GM19239 (cell line): Measurements from ENCODE around the gene POLR2J2.
A peak's percentile ranks its signal among the peaks of the same experiment; 100 is the strongest.
"Not testable (repeated sequence)": the region's sequence is repeated elsewhere in the genome, so short reads cannot be mapped to it uniquely, and the experiment has no call there.

Experiments used
- DNase-seq: peaks from one replicate; pipeline ENCODE4 v3.0.0; 2011; ENCODE audit warnings: low spot score; ENCODE audit not compliant: insufficient read length
- FAIRE-seq: peaks from 2 replicates; lab custom pipeline; 2011; peaks lifted over from hg19 to GRCh38; lab: Jason Lieb, UNC

The POLR2J2 gene

GRCh38 chr7:102671166-102671955 lies at the start of gene POLR2J2:
Gene POLR2J2 (minus strand): TSS chr7:102671663. CDS start chr7:102671601, 62 bp downstream.
- not testable (repeated sequence) for FAIRE-seq, DNase-seq

- FAIRE-seq, DNase-seq: not testable (repeated sequence)
Measured at GRCh38 chr7:102718491-102718890, 47.0 kb upstream of the POLR2J2 start.

DNA sequence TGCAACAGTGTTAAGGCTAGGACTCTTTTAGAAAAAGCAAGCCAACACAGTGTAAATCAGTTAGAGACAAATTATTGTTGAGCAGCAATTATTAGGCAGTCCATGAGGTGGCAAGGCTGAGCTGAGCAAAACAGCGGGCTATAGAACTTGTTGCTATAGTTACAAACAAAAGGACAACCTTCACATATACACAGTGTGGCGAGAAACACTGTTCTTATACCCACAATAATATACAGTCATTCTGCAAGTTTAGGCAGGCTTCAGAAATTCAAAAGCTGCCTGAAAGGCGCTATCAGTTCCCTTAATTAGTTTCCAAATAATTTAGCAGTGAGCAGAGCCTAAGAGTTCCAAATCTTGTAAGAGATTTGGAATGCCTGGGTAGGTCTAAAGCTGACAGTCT lies 44.3 kb upstream of the POLR2J2 start:
- DNase-seq, FAIRE-seq: not testable (repeated sequence)

- peak; percentile 74 for FAIRE-seq
- DNase-seq, result not testable (repeated sequence)
Measured at GRCh38 chr7:102714774-102715522, 43.5 kb upstream of the POLR2J2 start.

DNA sequence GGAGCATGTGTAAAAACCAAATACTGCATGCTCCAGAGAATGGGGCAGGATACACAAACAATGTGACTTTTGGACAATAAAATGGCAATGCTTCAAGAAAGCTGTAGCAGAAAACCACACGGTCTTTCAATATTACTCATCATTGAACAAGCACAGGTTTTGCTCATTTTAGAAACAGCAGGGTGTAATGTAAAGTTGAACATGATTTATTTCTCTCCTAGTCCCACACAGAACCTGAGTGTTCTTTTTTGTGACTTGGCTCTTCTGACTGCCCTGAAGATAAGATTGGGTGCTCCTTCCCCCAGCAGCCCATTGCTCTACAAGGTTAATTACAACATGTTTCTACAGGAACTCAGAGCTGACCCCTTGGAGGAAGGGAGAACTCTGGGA lies 42.2 kb upstream of the POLR2J2 start:
- not testable (repeated sequence) for DNase-seq
- peak; percentile 100 for FAIRE-seq

- not testable (repeated sequence) for DNase-seq
- FAIRE-seq, result peak; percentile 48
Measured at GRCh38 chr7:102713011-102713690, 41.7 kb upstream of the POLR2J2 start.

DNA sequence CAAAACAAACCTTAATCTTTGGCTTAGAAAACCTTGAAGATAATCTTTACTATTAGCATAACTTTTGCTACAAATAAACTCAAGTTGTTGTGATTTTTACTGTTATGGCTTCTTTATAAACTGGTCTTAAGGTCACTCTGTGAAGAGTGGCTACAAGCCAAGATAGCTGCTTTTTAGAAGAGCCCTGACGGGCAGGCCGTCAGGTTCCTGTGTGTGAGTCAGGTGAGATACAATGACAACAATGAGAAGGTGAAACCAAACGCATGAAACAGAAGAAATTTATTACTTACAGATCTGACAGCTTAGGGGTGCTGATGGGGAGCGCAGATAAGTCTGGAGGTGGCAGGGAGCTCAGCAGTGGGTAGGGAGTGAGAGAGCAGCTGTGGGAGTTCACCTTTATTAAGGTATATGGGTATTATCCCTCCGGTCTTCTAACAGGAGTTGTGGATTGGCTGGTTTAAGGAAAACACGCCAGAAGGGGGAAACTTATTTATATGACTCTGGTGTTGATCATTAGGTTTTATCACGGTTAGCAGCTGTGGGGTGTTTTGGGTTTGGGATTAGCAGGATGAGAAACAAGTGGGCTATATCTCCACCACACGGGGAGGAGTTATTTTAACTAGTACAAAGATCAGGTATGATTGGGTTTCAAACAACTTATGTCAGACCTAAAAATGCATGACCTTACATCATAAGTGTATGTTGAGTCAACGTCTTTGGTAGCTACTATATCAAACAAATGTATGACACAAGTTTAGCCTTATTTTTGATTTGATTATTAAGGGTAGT lies 27.7 kb upstream of the POLR2J2 start:
- FAIRE-seq, DNase-seq: not testable (repeated sequence)

DNA sequence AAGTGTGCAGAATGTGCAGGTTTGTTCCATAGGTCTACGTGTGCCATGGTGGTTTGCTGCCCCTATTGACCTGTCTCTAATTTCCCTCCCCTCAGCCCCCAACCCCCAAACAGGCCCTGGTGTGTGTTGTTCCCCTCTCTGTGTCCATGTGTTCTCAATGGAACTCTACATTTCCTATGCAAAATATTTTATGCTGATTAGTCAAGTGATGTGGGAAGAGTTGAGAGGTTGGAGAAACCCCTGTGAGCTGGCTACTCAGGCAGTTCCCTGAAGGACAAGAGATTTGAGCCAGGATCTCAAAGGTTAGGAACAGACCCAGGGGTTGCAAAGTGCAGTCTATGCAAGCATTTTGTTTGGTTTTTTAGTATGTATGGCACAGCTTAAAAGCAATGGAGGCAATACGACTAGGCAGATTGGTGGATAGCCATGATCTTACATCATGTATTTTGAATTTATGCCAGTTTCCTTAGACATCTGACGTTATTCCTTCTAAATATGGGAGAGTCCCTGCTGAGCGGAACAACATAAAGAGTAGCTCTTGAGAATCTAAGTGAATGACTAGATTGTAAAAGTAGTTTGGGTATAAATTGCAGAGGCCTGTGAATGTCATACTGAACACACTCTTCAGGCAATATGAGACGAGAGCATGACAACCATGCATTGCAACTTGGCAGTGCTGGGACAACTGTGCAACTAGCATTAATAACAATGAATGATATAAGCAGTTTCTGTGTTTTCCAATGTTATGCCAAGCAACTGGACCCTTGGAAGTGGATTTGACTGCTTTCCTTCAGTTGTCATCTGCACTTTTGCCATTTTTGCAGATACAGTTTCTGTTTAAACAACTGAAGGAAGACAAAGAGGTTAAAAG lies 26.4 kb upstream of the POLR2J2 start:
- FAIRE-seq, DNase-seq: not testable (repeated sequence)

DNA sequence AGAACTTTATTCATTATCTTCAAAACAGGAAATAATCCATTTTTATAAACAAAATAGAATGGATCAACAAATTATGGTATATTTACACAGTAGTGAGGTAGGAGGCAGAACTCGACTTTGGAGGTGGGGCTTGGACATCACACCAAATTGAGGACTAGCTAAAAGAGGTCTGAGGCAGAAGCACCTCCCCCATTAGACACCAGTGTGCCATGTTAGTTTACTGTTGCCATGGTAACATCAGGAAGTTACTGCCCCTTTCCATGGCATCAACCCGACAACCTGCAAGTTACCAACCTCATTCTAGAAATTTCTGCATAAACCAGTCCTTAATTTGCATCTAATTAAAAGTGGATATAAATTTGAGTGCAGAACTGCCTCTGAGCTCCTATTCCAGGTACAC lies 24.5 kb upstream of the POLR2J2 start:
- DNase-seq, result not testable (repeated sequence)
- peak; percentile 70 for FAIRE-seq

DNA sequence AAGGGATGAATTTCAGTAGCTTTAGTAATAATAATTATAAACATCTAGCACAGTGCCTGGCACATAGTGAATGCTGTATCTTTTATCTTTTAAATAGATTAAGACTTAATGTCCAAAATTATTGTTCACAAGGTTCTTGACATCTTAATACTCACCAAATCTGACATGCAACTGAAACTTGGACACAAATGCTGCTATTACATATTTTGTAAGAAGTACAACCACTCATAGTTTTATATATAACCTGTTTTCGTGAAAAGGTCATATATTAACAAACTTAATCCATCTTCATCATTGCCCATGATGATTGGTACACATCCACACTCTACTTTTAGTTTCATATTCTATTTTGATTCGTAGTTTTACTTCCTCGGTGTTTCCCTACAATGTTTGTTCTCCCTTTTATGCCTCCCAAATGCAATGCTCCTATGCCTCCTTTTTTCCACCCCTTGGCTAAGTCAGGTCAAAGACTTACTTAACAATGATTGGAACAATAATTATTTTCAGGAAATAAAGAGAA lies 23.6 kb upstream of the POLR2J2 start:
- peak; percentile 94 for FAIRE-seq
- DNase-seq, result not testable (repeated sequence)

- not testable (repeated sequence) for FAIRE-seq, DNase-seq
Measured at GRCh38 chr7:102694008-102694407, 22.5 kb upstream of the POLR2J2 start.

DNA sequence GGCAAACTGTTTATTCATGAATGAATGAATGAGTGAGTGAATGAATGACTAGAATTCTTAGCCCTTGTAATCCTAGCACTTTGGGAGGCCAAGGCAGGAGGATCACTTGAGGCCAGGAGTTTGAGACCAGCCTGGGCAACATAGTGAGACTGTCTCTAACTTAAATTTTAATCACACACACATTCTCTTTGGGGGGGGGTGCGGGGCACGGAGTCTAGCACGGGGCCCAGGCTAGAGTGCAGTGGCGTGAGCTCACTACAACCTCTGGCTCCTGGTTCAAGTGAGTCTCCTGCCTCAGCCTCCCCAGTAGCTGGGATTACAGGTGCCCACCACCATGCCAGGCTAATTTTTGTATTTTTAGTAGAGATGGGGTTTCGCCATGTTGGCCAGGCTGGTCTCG lies 19.1 kb upstream of the POLR2J2 start:
- DNase-seq, FAIRE-seq: not testable (repeated sequence)

DNA sequence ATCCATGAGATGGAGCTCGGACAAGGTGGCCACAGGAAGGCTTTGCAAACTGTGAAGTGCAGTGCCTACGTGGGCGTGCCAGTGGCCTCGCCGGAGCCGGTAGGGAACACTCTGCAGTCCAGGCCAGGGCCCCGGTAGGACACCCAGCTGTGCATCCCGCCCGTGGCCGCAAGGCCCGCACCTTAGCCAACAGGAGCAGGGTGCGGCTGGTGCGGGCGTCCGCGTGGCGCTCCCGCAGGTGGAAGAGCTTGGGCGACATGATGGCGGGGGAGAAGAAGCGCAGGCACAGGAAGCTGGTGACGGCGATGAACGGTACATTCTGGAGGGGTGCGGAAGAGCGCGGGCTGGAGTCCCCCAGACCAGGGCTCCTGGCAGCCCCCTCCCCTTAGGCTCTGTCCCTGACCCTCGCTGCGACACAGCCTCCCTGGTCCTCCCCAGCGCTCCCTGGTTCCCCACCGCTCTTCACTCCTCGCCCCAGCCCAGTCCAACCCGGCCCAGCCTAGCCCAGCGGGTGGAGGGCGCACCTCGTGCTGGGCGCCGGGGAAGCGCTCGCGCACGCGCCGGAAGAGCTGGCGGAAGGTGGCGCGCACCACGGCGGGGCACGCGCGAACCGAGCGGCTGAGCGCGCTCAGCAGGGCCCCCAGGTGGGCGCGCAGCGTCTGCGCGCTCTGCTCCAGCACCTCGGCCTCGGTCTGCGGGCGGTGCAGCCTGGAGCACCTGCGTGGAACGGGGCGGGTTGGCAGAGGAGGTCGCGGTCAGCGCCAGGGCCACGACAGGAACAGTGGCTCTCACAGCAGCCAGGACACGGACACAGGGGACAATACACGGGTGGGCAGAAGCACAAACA lies 18.2 kb upstream of the POLR2J2 start:
- not testable (repeated sequence) for FAIRE-seq

DNA sequence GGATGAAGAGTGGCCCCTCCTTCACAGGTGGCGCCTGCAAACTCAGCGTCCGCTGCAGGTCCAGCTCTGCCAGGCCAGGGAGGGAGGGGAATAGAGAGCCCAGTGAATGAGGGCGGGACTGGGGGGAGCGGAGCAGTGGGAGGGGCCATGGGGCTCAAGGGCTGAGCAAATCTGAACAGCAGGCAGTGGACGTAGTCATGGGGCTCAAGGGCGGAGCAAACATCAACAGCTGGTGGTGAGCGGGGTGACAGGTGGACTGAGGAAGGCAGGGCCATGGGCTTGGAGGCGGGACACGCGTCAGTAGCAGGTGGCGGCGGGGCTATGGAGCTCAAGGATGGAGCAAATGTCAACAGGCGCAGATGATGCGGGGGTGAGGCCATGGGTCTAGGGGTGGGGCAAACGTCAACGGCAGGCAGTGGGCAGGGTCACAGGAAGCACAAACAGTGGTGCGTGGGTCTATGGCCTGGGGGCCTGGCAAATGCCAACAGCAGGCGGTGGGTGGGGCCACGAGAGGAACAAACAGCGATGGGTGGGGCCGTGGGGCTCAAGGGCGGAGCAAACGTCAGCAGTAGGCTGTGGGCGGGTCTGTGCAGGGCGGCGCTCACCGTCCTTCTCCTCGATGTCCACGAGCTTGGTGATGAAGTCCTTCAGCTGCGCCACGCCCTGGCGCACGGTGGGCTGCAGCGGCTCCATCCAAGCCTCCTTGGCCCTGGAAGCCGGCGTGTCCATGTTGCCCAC lies 17.0 kb upstream of the POLR2J2 start:
- not testable (repeated sequence) for FAIRE-seq, DNase-seq

More for the DNA sequence above, 18.2 kb upstream of the POLR2J2 start:
- not testable (repeated sequence) for DNase-seq

DNA sequence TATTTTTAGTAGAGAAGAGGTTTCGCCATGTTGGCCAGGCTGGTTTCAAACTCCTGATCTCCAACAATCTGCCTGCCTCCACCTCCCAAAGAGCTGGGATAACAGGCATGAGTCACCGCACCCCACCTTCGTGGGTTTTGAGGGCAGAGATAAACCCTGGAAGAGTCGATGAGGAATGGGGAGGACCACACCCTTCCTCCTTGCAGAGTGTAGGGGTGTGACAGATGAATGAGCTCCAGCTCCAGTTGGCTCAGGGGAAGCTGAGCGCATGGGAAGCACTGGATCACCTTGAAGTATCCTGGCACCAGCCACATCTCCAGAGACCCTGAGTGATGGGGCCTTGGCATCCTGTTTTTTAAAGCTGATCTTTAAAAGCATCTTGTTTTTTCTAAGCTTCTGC lies 11.1 kb upstream of the POLR2J2 start:
- DNase-seq, FAIRE-seq: not testable (repeated sequence)

DNA sequence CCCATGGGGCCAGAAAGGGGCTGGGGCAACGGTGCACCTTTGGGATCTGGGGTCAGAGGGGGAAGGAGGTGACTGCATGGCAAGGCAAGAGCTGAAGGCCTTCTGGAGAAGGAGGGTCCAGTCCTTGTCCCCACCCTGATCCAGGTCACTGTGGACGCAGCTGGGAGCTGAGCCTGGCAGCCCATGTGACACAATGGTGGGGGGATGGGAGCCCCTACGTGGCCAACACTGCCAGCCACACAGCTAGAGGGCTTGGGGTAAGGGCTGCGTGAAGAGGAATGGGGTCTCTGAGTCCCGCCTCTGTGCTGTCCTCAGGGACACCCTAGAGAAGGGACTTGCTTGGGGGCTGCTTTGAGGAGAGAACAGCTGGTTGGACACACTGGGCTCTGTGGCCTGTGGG lies 9.3 kb upstream of the POLR2J2 start:
- FAIRE-seq, DNase-seq: not testable (repeated sequence)

GRCh38 chr7:102675545-102675944 lies 4.1 kb upstream of the POLR2J2 start:
- DNase-seq, FAIRE-seq: not testable (repeated sequence)
